Body of pancreas (tissue), 4 donors: ENCODE results near the gene ZDHHC18. TPM values are rescaled to one million over a fixed set of nuclear protein-coding genes. Genes with fewer than 3 reads are reported as not detected.

Source experiments
- ATAC-seq: fragments of 150-250 bp; one replicate; pipeline ENCODE4 v1.9.1; 2016
- DNase-seq, 4 donors: peaks; one replicate each; pipeline ENCODE4 v3.0.0-alpha.2; 2019
- H3K27ac ChIP-seq, 4 donors: fragments of 200-600 bp; sonication (generic); 1 replicate in 3 of 4; 2 replicates in 1 of 4; pipeline versions ENCODE4 v1.5.1 to v1.6.1; 2016 to 2019; ENCODE audit warnings: mild to moderate bottlenecking in 1 of 4, mixed read lengths in 1 of 4, moderate library complexity in 1 of 4
- H3K27me3 ChIP-seq, 2 donors: fragments of 200-600 bp; sonication (generic); one replicate each; pipeline ENCODE4 v1.6.0; 2016; ENCODE audit warnings: mild to moderate bottlenecking in 1 of 2
- H3K36me3 ChIP-seq, 2 donors: fragments of 200-600 bp; sonication (generic); replicated peaks in 1 of 2; 2 replicates each; pipeline ENCODE4 v1.5.1; 2016; ENCODE audit warnings: low read depth in 2 of 2; ENCODE audit not compliant: insufficient read depth in 1 of 2
- H3K4me1 ChIP-seq: fragments of 200-600 bp; sonication (generic); one replicate; pipeline ENCODE4 v1.6.0; 2016
- H3K4me3 ChIP-seq, 2 donors: fragments of 200-600 bp; sonication (generic); 1 replicate in 1 of 2; 2 replicates in 1 of 2; pipeline ENCODE4 v1.5.1; 2016 to 2019
- H3K9me3 ChIP-seq, 3 donors: fragments of 200-600 bp; sonication (generic); 1 replicate in 2 of 3; 2 replicates in 1 of 3; pipeline ENCODE4 v1.5.1; 2016
- POLR2A ChIP-seq, 3 donors: fragments of 450-650 bp; IDR thresholded peaks; one replicate each; pipeline ENCODE4 v1.6.1; 2016; ENCODE audit warnings: antibody characterized with exemption in 3 of 3, mild to moderate bottlenecking in 2 of 3
- WGBS, 2 donors: methylation state at CpG; one replicate each; pipeline ENCODE4 v1.1.5; 2017; 5-methylcytosine and 5-hydroxymethylcytosine counted together
- intact Hi-C: fragments of 100-400 bp; cut with DNase I; formaldehyde crosslinking; loops from one replicate; pipeline ENCODE4 v1.15.1; 2023
- total RNA-seq, 2 donors: library from RNA; depleted of rRNA; stranded (reverse); fragments of >200 nt; gene quantifications; one replicate each; pipeline ENCODE4 v1.1.0, GENCODE V29; 2016
- TF ChIP-seq, protein P1 (sequence below), 7 experiments: fragments of 450-650 bp in 4 of 7; fragments of 200-600 bp in 3 of 7; sonication (generic) in 3 of 7; IDR thresholded peaks; one replicate each; pipeline ENCODE4 v1.5.1; 2016 to 2019; ENCODE audit warnings: antibody characterized with exemption in 7 of 7

ZDHHC18 gene
- total RNA-seq, 2 donors from 2014 or later, result 4.6 to 5.7 TPM

DNA sequence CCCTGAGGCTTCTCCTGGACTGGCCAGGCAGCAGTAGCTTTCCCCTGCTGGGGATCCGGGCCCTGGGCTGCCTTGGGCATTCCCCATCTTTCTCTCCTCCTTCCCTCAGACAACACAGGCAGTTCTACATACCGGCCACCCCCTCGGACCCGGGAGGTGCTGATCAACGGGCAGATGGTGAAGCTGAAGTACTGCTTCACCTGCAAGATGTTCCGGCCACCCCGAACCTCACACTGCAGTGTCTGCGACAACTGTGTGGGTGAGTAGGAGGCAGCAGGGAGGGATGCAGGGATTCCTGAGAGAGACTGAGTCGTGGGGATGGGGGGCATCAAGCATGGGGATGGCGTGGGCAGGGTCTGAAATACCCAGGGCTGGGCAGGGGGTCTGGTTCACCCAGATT is 22.0 kb downstream of the ZDHHC18 start:
- no peak for TF ChIP-seq POLR2A (IDR thresholded peaks at IDR 0.05)
- TF ChIP-seq, protein P1, sequence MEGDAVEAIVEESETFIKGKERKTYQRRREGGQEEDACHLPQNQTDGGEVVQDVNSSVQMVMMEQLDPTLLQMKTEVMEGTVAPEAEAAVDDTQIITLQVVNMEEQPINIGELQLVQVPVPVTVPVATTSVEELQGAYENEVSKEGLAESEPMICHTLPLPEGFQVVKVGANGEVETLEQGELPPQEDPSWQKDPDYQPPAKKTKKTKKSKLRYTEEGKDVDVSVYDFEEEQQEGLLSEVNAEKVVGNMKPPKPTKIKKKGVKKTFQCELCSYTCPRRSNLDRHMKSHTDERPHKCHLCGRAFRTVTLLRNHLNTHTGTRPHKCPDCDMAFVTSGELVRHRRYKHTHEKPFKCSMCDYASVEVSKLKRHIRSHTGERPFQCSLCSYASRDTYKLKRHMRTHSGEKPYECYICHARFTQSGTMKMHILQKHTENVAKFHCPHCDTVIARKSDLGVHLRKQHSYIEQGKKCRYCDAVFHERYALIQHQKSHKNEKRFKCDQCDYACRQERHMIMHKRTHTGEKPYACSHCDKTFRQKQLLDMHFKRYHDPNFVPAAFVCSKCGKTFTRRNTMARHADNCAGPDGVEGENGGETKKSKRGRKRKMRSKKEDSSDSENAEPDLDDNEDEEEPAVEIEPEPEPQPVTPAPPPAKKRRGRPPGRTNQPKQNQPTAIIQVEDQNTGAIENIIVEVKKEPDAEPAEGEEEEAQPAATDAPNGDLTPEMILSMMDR (IDR thresholded peaks at IDR 0.05), result no peak
- 82 to 87% methylated on average over 8 to 10 of the region's 10 CpGs for WGBS, 2 donors
- intact Hi-C loops, result no loop called here
- peaks cover 0 to 6% of the 10 kb centered on the region in 2 donors for H3K36me3 ChIP-seq
- ATAC-seq (no peak), DNase-seq (no peak)
- H3K27ac ChIP-seq, result no peak overlapping the region
- no peaks in the 10 kb centered on the region for H3K27me3 ChIP-seq
- H3K9me3 ChIP-seq, result no peaks in the 10 kb centered on the region
- no peaks in the 10 kb centered on the region for H3K4me1 ChIP-seq
- H3K4me3 ChIP-seq, result no peak overlapping the region

DNA sequence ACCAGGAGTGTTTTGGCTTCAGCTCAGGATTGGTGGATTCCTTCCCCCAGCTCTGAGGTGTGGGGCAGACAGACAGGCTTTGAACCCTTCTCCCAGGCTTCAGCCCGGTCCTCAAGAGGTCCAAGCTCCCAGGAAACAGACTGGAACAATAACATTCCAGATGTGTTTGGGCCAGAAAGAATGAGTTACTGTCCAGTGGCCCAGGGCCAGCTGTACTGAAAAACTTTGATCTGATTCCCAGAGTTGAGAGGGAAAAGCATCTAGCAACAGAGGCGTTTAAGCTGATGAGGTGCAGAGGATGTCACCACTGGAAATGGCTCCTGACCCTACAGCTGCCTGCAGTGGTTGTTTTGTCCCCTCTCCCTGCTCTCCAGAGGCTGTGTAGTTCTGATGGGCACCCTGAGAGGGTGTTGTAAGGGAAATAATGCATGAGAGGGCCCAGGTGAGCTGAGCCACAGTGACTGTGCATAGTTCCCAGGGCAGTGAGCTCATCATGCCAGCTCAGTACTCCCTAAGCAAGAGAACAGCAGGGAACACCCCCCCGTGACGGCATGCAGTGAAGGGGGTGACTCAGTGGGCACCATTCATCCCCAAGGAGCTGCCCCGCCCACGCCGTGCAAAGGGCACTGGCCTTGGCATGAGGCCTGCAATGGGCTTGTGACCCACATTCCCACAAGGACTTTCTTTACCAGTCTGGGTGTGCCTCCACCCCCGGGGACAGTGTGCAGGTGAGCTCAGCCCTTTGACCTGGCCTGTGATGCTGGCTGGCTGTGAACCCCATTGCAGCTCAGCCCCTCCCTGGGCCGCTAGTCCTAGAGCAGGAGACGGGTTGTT is 22.7 kb downstream of the ZDHHC18 start:
- no peaks in the 10 kb centered on the region for H3K9me3 ChIP-seq
- 51 to 61% methylated on average over 6 to 10 of the region's 10 CpGs for whole genome bisulfite sequencing, 2 donors
- peak; percentile 31 to 79 (median 40) for DNase-seq
- peaks cover 0 to 6% of the 10 kb centered on the region in 2 donors for H3K36me3 ChIP-seq
- no peak overlapping the region for H3K4me3 ChIP-seq
- TF ChIP-seq, protein P1 (IDR thresholded peaks at IDR 0.05), result peak in 1 of 7 experiments; percentile 3
- no peak for TF ChIP-seq POLR2A (IDR thresholded peaks at IDR 0.05)
- peak; percentile 36 for ATAC-seq
- intact Hi-C loops, result no loop called here
- no peaks in the 10 kb centered on the region for H3K4me1 ChIP-seq
- H3K27me3 ChIP-seq, result no peaks in the 10 kb centered on the region
- no peak overlapping the region for H3K27ac ChIP-seq

DNA sequence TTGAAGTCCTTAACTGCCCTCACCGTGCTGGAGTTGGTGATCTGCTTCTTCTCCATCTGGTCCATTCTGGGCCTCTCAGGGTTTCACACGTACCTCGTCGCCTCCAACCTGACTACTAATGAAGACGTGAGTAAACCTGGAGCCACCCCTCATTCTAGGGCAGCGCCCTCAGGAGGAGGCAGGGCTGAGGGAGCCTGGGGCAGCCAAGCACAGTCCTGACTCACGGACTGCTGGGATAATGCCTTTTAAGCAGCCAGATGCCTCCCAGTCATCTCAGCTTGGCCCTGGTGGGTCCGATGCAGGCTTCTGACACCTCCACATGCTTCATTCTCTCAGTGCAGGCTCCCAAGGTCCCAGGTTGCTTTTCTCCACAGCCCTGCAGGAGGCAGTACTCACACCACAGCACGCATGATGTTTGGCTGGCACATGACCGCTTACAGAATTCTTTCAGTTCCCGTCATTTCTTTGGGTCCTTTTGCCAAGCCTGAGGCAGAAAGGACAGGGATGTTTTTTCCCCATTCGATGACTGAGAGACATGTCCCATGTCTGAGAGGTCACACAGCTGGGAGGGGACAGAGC is 24.7 kb downstream of the ZDHHC18 start:
- H3K4me1 ChIP-seq, result no peaks in the 10 kb centered on the region
- TF ChIP-seq POLR2A (IDR thresholded peaks at IDR 0.05), result no peak
- TF ChIP-seq, protein P1 (IDR thresholded peaks at IDR 0.05), result no peak

DNA sequence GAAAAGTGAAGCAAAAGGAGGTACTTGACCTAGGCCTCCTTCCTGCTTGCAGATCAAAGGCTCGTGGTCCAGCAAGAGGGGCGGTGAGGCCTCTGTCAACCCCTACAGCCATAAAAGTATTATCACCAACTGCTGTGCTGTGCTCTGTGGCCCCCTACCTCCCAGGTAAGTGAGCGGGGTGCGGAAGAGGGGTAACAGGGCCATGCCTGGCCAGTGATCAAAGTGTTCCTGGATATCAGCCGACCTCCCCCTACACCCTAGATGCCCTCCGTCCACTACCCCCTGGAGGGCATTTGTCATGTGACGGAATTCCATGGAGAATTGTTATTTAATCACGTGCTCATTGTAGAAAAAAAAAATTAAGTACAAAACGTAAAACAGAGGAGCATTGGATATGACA is 26.2 kb downstream of the ZDHHC18 start:
- Histone ChIP-seq H3K27me3 (no peaks in the 10 kb centered on the region), H3K4me1 (no peaks in the 10 kb centered on the region), H3K27ac (no peak overlapping the region), H3K4me3 (no peak overlapping the region), H3K9me3 (no peaks in the 10 kb centered on the region), H3K36me3 (peaks cover 0 to 3% of the 10 kb centered on the region in 2 donors)
- intact Hi-C loops, result no loop called here
- ATAC-seq (peak; percentile 21), DNase-seq (no peak)
- WGBS, 2 donors, result 63 to 69% methylated on average over 9 of the region's 9 CpGs
- no peak for TF ChIP-seq POLR2A (IDR thresholded peaks at IDR 0.05)
- TF ChIP-seq, protein P1 (IDR thresholded peaks at IDR 0.05), result no peak

More for the DNA sequence above, 24.7 kb downstream of the ZDHHC18 start:
- Histone ChIP-seq H3K27ac (no peak overlapping the region), H3K36me3 (peaks cover 0 to 3% of the 10 kb centered on the region in 2 donors), H3K27me3 (no peaks in the 10 kb centered on the region), H3K4me3 (no peak overlapping the region), H3K9me3 (no peaks in the 10 kb centered on the region)
- ATAC-seq (no peak), DNase-seq (no peak)
- 83 to 88% methylated on average over 4 to 12 of the region's 12 CpGs for WGBS, 2 donors
- intact Hi-C loops, result no loop called here
